AG10803 (cell line): Measurements from ENCODE around the gene MED26.

Experiments used
- DNase-seq: peaks from one replicate; pipeline ENCODE4 v3.0.0; 2010; ENCODE audit warnings: low read depth
- H3K4me3 ChIP-seq: 2 replicates; pipeline ENCODE4 v1.5.1; 2011; ENCODE audit warnings: mild to moderate bottlenecking, low read length, control low read depth
- TF ChIP-seq, protein P1 (sequence below): conservative IDR thresholded peaks from 2 replicates; pipeline ENCODE4 v1.5.1; 2011; ENCODE audit warnings: mild to moderate bottlenecking, low read length, control low read depth, inconsistent platforms

MED26 gene

GRCh38 chr19:16599655-16600346, 28.2 kb downstream of the MED26 start:
- no peak overlapping the region for H3K4me3 ChIP-seq
- DNase-seq, result no peak
- TF ChIP-seq, protein P1, sequence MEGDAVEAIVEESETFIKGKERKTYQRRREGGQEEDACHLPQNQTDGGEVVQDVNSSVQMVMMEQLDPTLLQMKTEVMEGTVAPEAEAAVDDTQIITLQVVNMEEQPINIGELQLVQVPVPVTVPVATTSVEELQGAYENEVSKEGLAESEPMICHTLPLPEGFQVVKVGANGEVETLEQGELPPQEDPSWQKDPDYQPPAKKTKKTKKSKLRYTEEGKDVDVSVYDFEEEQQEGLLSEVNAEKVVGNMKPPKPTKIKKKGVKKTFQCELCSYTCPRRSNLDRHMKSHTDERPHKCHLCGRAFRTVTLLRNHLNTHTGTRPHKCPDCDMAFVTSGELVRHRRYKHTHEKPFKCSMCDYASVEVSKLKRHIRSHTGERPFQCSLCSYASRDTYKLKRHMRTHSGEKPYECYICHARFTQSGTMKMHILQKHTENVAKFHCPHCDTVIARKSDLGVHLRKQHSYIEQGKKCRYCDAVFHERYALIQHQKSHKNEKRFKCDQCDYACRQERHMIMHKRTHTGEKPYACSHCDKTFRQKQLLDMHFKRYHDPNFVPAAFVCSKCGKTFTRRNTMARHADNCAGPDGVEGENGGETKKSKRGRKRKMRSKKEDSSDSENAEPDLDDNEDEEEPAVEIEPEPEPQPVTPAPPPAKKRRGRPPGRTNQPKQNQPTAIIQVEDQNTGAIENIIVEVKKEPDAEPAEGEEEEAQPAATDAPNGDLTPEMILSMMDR, result no peak

DNA sequence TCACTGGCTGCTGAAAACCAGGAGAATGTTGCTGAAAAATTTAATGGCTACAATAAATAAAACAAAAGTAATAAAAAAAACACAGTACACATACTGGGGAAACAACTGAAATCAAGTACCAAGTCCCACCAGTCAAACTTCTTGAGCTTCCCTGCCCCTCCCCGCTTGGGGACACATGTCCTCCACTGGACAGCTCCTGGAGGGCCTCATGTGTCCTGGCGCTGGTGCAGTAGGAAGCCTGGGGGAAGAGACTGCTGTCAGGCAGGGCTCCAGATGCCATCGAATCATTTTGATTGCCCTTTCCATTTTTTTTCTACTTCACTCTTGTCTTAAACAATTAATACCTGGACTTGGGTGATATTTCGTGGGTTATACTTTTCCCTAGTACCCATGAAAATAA, 29.2 kb downstream of the MED26 start:
- TF ChIP-seq, protein P1, result no peak
- no peak for DNase-seq
- H3K4me3 ChIP-seq, result no peak overlapping the region

- no peak for DNase-seq
- TF ChIP-seq, protein P1, result no peak
- H3K4me3 ChIP-seq, result no peak overlapping the region
These were observed 31.6 kb downstream of the MED26 start for GRCh38 chr19:16596399-16596798.

DNA sequence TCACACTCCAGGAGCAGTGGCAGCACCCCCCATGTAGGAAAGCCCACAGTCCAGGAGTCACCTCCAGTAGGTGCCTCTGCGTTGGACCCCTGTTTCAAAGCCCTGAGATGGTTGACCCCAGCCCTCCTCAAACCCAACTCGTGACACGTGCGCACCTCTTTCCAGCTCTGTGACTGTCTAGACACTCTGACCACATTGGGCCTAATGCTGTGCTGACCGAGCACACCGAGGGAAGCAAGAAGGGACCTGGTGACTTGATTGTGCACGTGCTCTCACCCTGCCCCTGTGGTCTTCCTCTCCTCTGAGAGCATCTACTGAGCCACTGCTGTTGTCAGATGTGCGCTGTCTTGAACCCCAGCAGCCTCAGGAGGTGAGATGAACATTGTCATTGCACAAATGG, 32.9 kb downstream of the MED26 start:
- no peak for DNase-seq
- TF ChIP-seq, protein P1, result no peak
- no peak overlapping the region for H3K4me3 ChIP-seq

GRCh38 chr19:16594681-16595091, 33.3 kb downstream of the MED26 start:
- TF ChIP-seq, protein P1, result no peak

DNA sequence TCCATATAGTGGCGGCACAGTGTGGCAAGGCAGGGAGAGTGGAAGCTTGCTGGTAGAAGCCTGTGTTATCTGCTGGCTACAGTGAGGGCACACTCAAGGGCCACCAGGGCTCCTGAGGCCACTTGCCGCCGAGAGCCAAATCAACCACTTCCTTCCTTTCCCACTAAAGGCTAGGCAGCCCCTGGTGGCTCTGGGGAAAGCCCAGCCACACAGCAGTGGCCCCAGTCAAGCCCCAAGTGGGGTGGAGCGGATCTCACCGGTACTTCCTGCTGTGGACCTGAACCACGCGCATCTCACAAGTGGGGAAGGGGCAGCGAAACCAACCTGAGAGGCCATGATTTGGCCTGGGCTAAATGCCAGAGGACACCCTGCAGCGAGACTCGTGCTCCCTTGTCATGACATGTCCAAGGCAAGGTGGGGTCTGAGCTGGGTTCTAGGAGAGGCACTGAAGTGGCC, 33.8 kb downstream of the MED26 start:
- TF ChIP-seq, protein P1, result no peak
- DNase-seq, result no peak
- no peak overlapping the region for H3K4me3 ChIP-seq

More at GRCh38 chr19:16594681-16595091, 33.3 kb downstream of the MED26 start:
- no peak for DNase-seq
- H3K4me3 ChIP-seq, result no peak overlapping the region

DNA sequence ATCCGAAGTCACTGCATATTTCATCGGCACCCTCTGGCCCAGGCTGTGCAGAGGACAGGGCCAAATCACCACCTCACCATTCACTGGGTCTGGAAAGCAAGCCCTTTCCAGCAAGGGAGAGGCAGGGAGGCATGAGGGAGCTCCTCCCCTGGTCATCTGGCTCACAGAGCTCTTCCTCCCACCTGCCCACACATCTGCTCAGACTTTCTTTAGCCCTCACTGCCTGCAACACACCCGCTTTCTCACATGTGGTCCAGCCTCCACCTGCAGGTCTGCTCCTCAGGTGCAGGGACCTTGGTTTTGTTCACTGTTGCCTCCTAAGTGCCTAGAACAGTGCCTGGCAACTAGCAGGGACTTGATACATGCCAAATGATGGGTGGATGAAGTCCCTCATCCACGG, 34.8 kb downstream of the MED26 start:
- no peak for DNase-seq
- no peak overlapping the region for H3K4me3 ChIP-seq
- TF ChIP-seq, protein P1, result no peak
